Testis (tissue), 2 donors: ENCODE measurements around the gene TSPAN11.

ENCODE experiments used
- CTCF ChIP-seq, 3 experiments: fragments of 450-650 bp in 2 of 3; fragments of 200-600 bp in 1 of 3; sonication (generic) in 1 of 3; IDR thresholded peaks; one replicate each; pipeline ENCODE4 v1.5.1; 2016 to 2019; ENCODE audit warnings: antibody characterized with exemption in 3 of 3, mild to moderate bottlenecking in 2 of 3, moderate library complexity in 1 of 3
- POLR2A ChIP-seq: fragments of 450-650 bp; IDR thresholded peaks from one replicate; pipeline ENCODE4 v1.6.1; 2017; ENCODE audit warnings: antibody characterized with exemption, mild to moderate bottlenecking, moderate library complexity

DNA sequence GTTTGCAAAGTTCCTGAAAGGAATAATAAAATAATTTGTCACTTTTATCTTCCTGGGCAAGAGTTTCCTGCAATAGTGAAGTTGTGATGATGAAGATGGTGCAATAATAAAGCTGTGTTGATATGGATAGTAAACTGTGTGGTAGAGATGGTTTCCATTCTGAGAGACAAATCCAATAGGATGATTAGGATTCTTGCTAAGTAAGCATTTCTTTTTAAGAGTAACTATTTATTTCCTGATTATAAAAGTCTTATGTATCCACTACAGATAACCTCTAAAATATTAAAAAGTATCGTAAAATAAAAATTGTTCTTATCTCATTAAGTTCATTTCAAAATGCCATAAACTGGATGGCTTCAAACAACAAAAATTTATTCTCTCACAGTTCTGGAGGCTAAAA is 28.7 kb downstream of the TSPAN11 start:
- TF ChIP-seq CTCF (IDR thresholded peaks at IDR 0.05): no peak
- TF ChIP-seq POLR2A: no peak
